Activated CD4-positive, alpha-beta T cell treated with anti-CD3 and anti-CD28 coated beads, Interleukin-2, amount 10 ng/mL, durations not matched to agents 24 days and 14 days (primary cell): ENCODE measurements around the gene PPP2R1B. TPM values are rescaled to one million over a fixed set of nuclear protein-coding genes. Genes with fewer than 3 reads are reported as not detected.
"Not testable (repeated sequence)": the region's sequence is repeated elsewhere in the genome, so short reads cannot be mapped to it uniquely, and the experiment has no call there.

Experiments
- DNase-seq: peaks from one replicate; pipeline ENCODE4 v3.0.0; 2022
- H3K27ac Mint-ChIP-seq: one replicate; pipeline ENCODE4 v1.8.0; 2022; ENCODE audit warnings: mild to moderate bottlenecking, mixed read lengths
- H3K27me3 Mint-ChIP-seq: one replicate; pipeline ENCODE4 v1.8.0; 2022; ENCODE audit warnings: mixed read lengths
- H3K36me3 Mint-ChIP-seq: one replicate; pipeline ENCODE4 v1.8.0; 2022; ENCODE audit warnings: low read depth, mild to moderate bottlenecking, mixed read lengths
- H3K4me1 Mint-ChIP-seq: one replicate; pipeline ENCODE4 v1.8.0; 2021; ENCODE audit warnings: mixed read lengths
- H3K4me3 Mint-ChIP-seq: one replicate; pipeline ENCODE4 v1.8.0; 2022; ENCODE audit warnings: mild to moderate bottlenecking, moderate library complexity, mixed read lengths
- H3K9me3 Mint-ChIP-seq: one replicate; pipeline ENCODE4 v1.8.0; 2021; ENCODE audit warnings: mixed read lengths
- intact Hi-C: fragments of 100-400 bp; cut with micrococcal nuclease; formaldehyde crosslinking; loops from one replicate; pipeline ENCODE4 v1.15.1; 2023
- total RNA-seq: library from RNA; stranded (reverse); gene quantifications from 2 replicates; pipeline ENCODE4 v1.2.3, GENCODE V29; 2022

Gene PPP2R1B
- total RNA-seq, 1 donor from 2014 or later, result 63.2 TPM

- Mint-ChIP-seq H3K9me3 (peaks cover 4% of the 10 kb centered on the region), H3K27ac (no peak overlapping the region), H3K36me3 (peaks cover 33% of the 10 kb centered on the region), H3K4me1 (peaks cover 8% of the 10 kb centered on the region), H3K4me3 (no peak overlapping the region), H3K27me3 (no peaks in the 10 kb centered on the region)
- intact Hi-C loops, result no loop called here
- DNase-seq, result no peak
These were observed 29.3 kb upstream of the PPP2R1B start for GRCh38 chr11:111795334-111795985.

GRCh38 chr11:111793863-111794262, 27.7 kb upstream of the PPP2R1B start:
- no peak overlapping the region for H3K27ac Mint-ChIP-seq
- H3K9me3 Mint-ChIP-seq, result peaks cover 4% of the 10 kb centered on the region
- H3K4me3 Mint-ChIP-seq, result no peak overlapping the region
- H3K27me3 Mint-ChIP-seq, result no peaks in the 10 kb centered on the region
- DNase-seq, result no peak
- peaks cover 27% of the 10 kb centered on the region for H3K36me3 Mint-ChIP-seq
- H3K4me1 Mint-ChIP-seq, result peaks cover 8% of the 10 kb centered on the region
- intact Hi-C loops, result no loop called here

GRCh38 chr11:111792955-111793500, 26.8 kb upstream of the PPP2R1B start:
- intact Hi-C loops, result no loop called here
- Mint-ChIP-seq H3K36me3 (peaks cover 26% of the 10 kb centered on the region), H3K9me3 (peaks cover 4% of the 10 kb centered on the region)

GRCh38 chr11:111792314-111792713, 26.1 kb upstream of the PPP2R1B start:
- Mint-ChIP-seq H3K27ac (no peak overlapping the region), H3K9me3 (peaks cover 4% of the 10 kb centered on the region), H3K36me3 (peaks cover 22% of the 10 kb centered on the region), H3K4me3 (no peak overlapping the region), H3K27me3 (no peaks in the 10 kb centered on the region), H3K4me1 (peaks cover 8% of the 10 kb centered on the region)
- intact Hi-C loops, result no loop called here
- DNase-seq, result no peak

More at GRCh38 chr11:111792955-111793500, 26.8 kb upstream of the PPP2R1B start:
- no peaks in the 10 kb centered on the region for H3K27me3 Mint-ChIP-seq
- peaks cover 8% of the 10 kb centered on the region for H3K4me1 Mint-ChIP-seq
- H3K4me3 Mint-ChIP-seq, result no peak overlapping the region
- no peak overlapping the region for H3K27ac Mint-ChIP-seq
- DNase-seq, result no peak

- H3K36me3 Mint-ChIP-seq, result peaks cover 19% of the 10 kb centered on the region
- no peaks in the 10 kb centered on the region for H3K4me1 Mint-ChIP-seq
- H3K27me3 Mint-ChIP-seq, result no peaks in the 10 kb centered on the region
- no peak for DNase-seq
- intact Hi-C loops, result no loop called here
- no peak overlapping the region for H3K4me3 Mint-ChIP-seq
- no peaks in the 10 kb centered on the region for H3K9me3 Mint-ChIP-seq
- no peak overlapping the region for H3K27ac Mint-ChIP-seq
These were observed 22.3 kb upstream of the PPP2R1B start for GRCh38 chr11:111788464-111788863.

- Mint-ChIP-seq H3K36me3 (peaks cover 19% of the 10 kb centered on the region), H3K9me3 (no peaks in the 10 kb centered on the region), H3K27ac (no peak overlapping the region), H3K4me1 (no peaks in the 10 kb centered on the region), H3K4me3 (no peak overlapping the region), H3K27me3 (no peaks in the 10 kb centered on the region)
- no peak for DNase-seq
- intact Hi-C loops, result no loop called here
These were observed 21.9 kb upstream of the PPP2R1B start for GRCh38 chr11:111788051-111788450.

GRCh38 chr11:111785886-111786412, 19.8 kb upstream of the PPP2R1B start:
- Mint-ChIP-seq H3K27me3 (no peaks in the 10 kb centered on the region), H3K4me1 (no peaks in the 10 kb centered on the region), H3K9me3 (no peaks in the 10 kb centered on the region), H3K36me3 (peaks cover 15% of the 10 kb centered on the region), H3K4me3 (no peak overlapping the region), H3K27ac (no peak overlapping the region)
- DNase-seq, result no peak
- intact Hi-C loops, result no loop called here

- intact Hi-C loops, result no loop called here
- H3K27ac Mint-ChIP-seq, result no peak overlapping the region
- no peak for DNase-seq
- H3K9me3 Mint-ChIP-seq, result no peaks in the 10 kb centered on the region
- H3K4me1 Mint-ChIP-seq, result no peaks in the 10 kb centered on the region
- H3K27me3 Mint-ChIP-seq, result no peaks in the 10 kb centered on the region
- H3K4me3 Mint-ChIP-seq, result no peak overlapping the region
- peaks cover 15% of the 10 kb centered on the region for H3K36me3 Mint-ChIP-seq
These were observed 18.9 kb upstream of the PPP2R1B start for GRCh38 chr11:111785076-111785475.

GRCh38 chr11:111784311-111784710, 18.1 kb upstream of the PPP2R1B start:
- peaks cover 15% of the 10 kb centered on the region for H3K36me3 Mint-ChIP-seq
- H3K27ac Mint-ChIP-seq, DNase-seq, H3K27me3 Mint-ChIP-seq, H3K4me3 Mint-ChIP-seq, H3K9me3 Mint-ChIP-seq, H3K4me1 Mint-ChIP-seq, intact Hi-C loops: not testable (repeated sequence)

- Mint-ChIP-seq H3K36me3 (peaks cover 15% of the 10 kb centered on the region), H3K4me1 (no peaks in the 10 kb centered on the region), H3K4me3 (no peak overlapping the region), H3K27ac (no peak overlapping the region), H3K9me3 (no peaks in the 10 kb centered on the region), H3K27me3 (no peaks in the 10 kb centered on the region)
- intact Hi-C loops, result no loop called here
- no peak for DNase-seq
These were observed 16.0 kb upstream of the PPP2R1B start for GRCh38 chr11:111782109-111782741.

GRCh38 chr11:111779118-111779517, 12.9 kb upstream of the PPP2R1B start:
- Mint-ChIP-seq H3K9me3 (no peaks in the 10 kb centered on the region), H3K27ac (no peak overlapping the region), H3K4me3 (no peak overlapping the region), H3K36me3 (peaks cover 4% of the 10 kb centered on the region), H3K4me1 (no peaks in the 10 kb centered on the region), H3K27me3 (no peaks in the 10 kb centered on the region)
- intact Hi-C loops, result no loop called here
- DNase-seq, result no peak

- H3K27me3 Mint-ChIP-seq, result no peaks in the 10 kb centered on the region
- H3K9me3 Mint-ChIP-seq, result no peaks in the 10 kb centered on the region
- H3K27ac Mint-ChIP-seq, result no peak overlapping the region
- peaks cover 2% of the 10 kb centered on the region for H3K36me3 Mint-ChIP-seq
- DNase-seq, result no peak
- intact Hi-C loops, result no loop called here
- H3K4me1 Mint-ChIP-seq, result no peaks in the 10 kb centered on the region
- H3K4me3 Mint-ChIP-seq, result no peak overlapping the region
These were observed 11.9 kb upstream of the PPP2R1B start for GRCh38 chr11:111778047-111778558.

GRCh38 chr11:111777094-111778046, 11.2 kb upstream of the PPP2R1B start:
- DNase-seq, result peak; percentile 77
- Mint-ChIP-seq H3K4me1 (no peaks in the 10 kb centered on the region), H3K36me3 (peaks cover under 1% of the 10 kb centered on the region), H3K27ac (no peak overlapping the region), H3K4me3 (no peak overlapping the region), H3K9me3 (no peaks in the 10 kb centered on the region), H3K27me3 (no peaks in the 10 kb centered on the region)
- intact Hi-C loops, result loop anchor here (1.0 to 2.0 kb wide), 6 partner anchors 10 to 323 kb away; partner anchors contain the start of gene SIK2
